Rectal smooth muscle tissue (tissue), 1 donor: ENCODE data around the gene PLET1.

Experiments
- H3K27ac ChIP-seq: one replicate; pipeline ENCODE4 v1.7.0; 2013; ENCODE audit warnings: low read depth, low read length, inconsistent platforms
- H3K27me3 ChIP-seq: one replicate; pipeline ENCODE4 v1.7.0; 2013; ENCODE audit warnings: low read length; ENCODE audit not compliant: control insufficient read depth, insufficient read depth
- H3K36me3 ChIP-seq: one replicate; pipeline ENCODE4 v1.7.0; 2013; ENCODE audit warnings: low read length; ENCODE audit not compliant: control insufficient read depth, insufficient read depth
- H3K4me1 ChIP-seq: one replicate; pipeline ENCODE4 v1.7.0; 2013; ENCODE audit warnings: low read length; ENCODE audit not compliant: control insufficient read depth, insufficient read depth
- H3K4me3 ChIP-seq: one replicate; pipeline ENCODE4 v1.7.0; 2013; ENCODE audit warnings: low read length
- H3K9ac ChIP-seq: one replicate; pipeline ENCODE4 v1.7.0; 2013; ENCODE audit warnings: low read length

PLET1 gene

DNA sequence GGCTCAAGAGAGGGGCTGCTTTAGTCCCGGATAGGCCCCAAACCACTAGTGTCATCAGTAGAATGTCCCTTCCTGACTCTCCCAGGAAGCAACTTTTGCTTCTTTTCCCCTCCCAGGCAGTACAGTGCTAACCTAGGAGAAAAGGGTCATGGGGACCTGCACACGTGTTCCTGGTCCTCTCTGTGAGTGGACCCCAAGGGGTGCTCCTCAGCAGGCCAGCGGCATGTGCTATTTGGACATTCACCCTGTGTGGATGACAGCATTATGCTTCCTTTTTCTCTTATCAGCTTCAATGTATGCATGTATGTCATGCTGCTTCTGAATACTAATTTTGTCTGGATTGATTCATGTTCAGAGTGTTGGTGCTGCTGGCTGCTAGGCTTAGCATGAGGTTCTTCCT is 18.1 kb upstream of the PLET1 start:
- Histone ChIP-seq H3K27ac (no peak overlapping the region), H3K27me3 (no peaks in the 10 kb centered on the region)

GRCh38 chr11:112277941-112278340 is 17.3 kb upstream of the PLET1 start:
- no peaks in the 10 kb centered on the region for H3K36me3 ChIP-seq
- no peak overlapping the region for H3K27ac ChIP-seq
- H3K9ac ChIP-seq = no peak overlapping the region
- H3K27me3 ChIP-seq = no peaks in the 10 kb centered on the region
- no peaks in the 10 kb centered on the region for H3K4me1 ChIP-seq
- H3K4me3 ChIP-seq = no peak overlapping the region

More for the DNA sequence above, 18.1 kb upstream of the PLET1 start:
- Histone ChIP-seq H3K4me3 (no peak overlapping the region), H3K36me3 (no peaks in the 10 kb centered on the region), H3K4me1 (no peaks in the 10 kb centered on the region), H3K9ac (no peak overlapping the region)

DNA sequence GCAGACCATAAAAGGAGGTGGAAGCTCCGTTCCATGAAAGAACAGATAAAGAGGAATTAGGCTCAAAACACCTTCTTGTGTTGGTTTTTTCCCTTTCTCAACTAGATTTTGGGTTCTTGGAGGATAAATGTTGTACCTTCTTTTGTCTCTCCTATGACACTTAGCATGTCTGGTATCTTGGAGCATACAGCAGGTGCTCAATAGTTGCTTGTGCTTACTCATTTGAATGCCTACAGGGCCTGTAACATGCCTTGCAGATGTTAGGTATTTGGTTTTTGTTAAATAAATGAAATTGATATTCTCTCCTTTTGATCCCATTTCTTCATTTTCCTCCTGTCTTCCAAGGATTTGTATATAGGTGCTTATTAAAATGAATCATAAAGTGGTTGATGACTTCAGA is 16.4 kb upstream of the PLET1 start:
- no peak overlapping the region for H3K4me3 ChIP-seq
- no peaks in the 10 kb centered on the region for H3K27me3 ChIP-seq
- no peak overlapping the region for H3K9ac ChIP-seq
- H3K36me3 ChIP-seq = no peaks in the 10 kb centered on the region
- H3K27ac ChIP-seq = no peak overlapping the region
- H3K4me1 ChIP-seq = no peaks in the 10 kb centered on the region

DNA sequence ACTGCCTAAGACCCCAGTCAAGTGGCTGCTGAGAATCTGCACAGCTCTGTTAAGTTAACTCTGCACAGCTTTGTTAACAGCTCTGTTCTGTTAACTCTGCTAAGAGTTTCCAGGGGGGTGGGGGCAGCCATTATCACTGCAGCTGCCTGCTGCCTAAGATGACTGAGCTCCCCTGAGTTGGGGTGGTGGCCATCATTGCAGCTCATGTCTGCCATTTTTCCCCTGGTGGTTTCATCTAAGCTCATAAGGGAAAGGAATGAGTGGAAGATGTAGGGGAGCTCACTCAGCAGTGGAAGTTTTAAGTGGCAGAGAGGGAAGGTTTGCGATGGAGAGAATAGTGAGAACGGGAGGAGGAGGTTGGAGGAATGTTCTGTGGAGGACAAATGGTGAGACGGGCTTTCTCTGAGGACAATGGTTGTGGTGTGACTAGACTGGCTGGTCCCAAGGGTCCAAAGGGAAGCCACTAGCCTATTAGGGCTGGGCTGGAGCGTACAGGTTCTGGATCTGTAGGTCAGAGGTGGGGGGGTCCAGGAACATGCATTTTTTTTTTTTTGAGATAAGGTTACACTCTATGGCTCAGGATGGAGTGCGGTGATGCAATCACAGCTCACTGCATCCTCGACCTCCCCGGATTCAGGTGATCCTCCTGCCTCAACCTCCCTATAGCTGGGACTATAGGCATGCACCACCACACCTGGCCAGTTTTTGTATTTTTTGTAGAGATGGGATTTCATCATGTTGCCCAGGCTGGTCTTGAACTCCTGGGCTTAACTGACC is 13.5 kb upstream of the PLET1 start:
- no peak overlapping the region for H3K27ac ChIP-seq
- no peak overlapping the region for H3K4me3 ChIP-seq
- no peaks in the 10 kb centered on the region for H3K27me3 ChIP-seq
- H3K4me1 ChIP-seq = no peaks in the 10 kb centered on the region
- H3K9ac ChIP-seq = no peak overlapping the region
- no peaks in the 10 kb centered on the region for H3K36me3 ChIP-seq

- Histone ChIP-seq H3K27ac (no peak overlapping the region), H3K4me3 (no peak overlapping the region), H3K27me3 (no peaks in the 10 kb centered on the region), H3K36me3 (no peaks in the 10 kb centered on the region), H3K4me1 (no peaks in the 10 kb centered on the region), H3K9ac (no peak overlapping the region)
Measured at GRCh38 chr11:112273066-112273465, 12.4 kb upstream of the PLET1 start.

GRCh38 chr11:112271242-112271641 is 10.6 kb upstream of the PLET1 start:
- H3K9ac ChIP-seq = no peak overlapping the region
- H3K4me1 ChIP-seq = no peaks in the 10 kb centered on the region
- no peaks in the 10 kb centered on the region for H3K36me3 ChIP-seq
- H3K27me3 ChIP-seq = no peaks in the 10 kb centered on the region
- H3K4me3 ChIP-seq = no peak overlapping the region
- H3K27ac ChIP-seq = no peak overlapping the region

GRCh38 chr11:112270551-112271180 is 10.0 kb upstream of the PLET1 start:
- peak overlapping the region; percentile 26 for H3K4me3 ChIP-seq
- no peaks in the 10 kb centered on the region for H3K36me3 ChIP-seq
- H3K4me1 ChIP-seq = peaks cover 2% of the 10 kb centered on the region
- H3K27ac ChIP-seq = no peak overlapping the region
- H3K27me3 ChIP-seq = no peaks in the 10 kb centered on the region
- H3K9ac ChIP-seq = no peak overlapping the region

- no peak overlapping the region for H3K27ac ChIP-seq
- no peaks in the 10 kb centered on the region for H3K36me3 ChIP-seq
- H3K4me3 ChIP-seq = no peak overlapping the region
- H3K27me3 ChIP-seq = no peaks in the 10 kb centered on the region
- peaks cover 3% of the 10 kb centered on the region for H3K4me1 ChIP-seq
- H3K9ac ChIP-seq = no peak overlapping the region
Measured at GRCh38 chr11:112269139-112269538, 8.5 kb upstream of the PLET1 start.

- Histone ChIP-seq H3K4me3 (no peak overlapping the region), H3K9ac (no peak overlapping the region), H3K27ac (no peak overlapping the region), H3K36me3 (no peaks in the 10 kb centered on the region), H3K27me3 (no peaks in the 10 kb centered on the region), H3K4me1 (peaks cover 3% of the 10 kb centered on the region)
Measured at GRCh38 chr11:112268406-112268805, 7.7 kb upstream of the PLET1 start.

GRCh38 chr11:112267188-112267591 is 6.5 kb upstream of the PLET1 start:
- Histone ChIP-seq H3K4me1 (peaks cover 3% of the 10 kb centered on the region), H3K27me3 (no peaks in the 10 kb centered on the region), H3K9ac (no peak overlapping the region), H3K36me3 (no peaks in the 10 kb centered on the region), H3K4me3 (no peak overlapping the region), H3K27ac (no peak overlapping the region)

GRCh38 chr11:112266410-112266778 is 5.7 kb upstream of the PLET1 start:
- Histone ChIP-seq H3K27ac (peak overlapping the region; percentile 52), H3K9ac (no peak overlapping the region), H3K27me3 (no peaks in the 10 kb centered on the region), H3K4me3 (no peak overlapping the region), H3K36me3 (no peaks in the 10 kb centered on the region), H3K4me1 (peaks cover 3% of the 10 kb centered on the region)

GRCh38 chr11:112265659-112266409 is 5.2 kb upstream of the PLET1 start:
- Histone ChIP-seq H3K27me3 (no peaks in the 10 kb centered on the region), H3K9ac (no peak overlapping the region), H3K36me3 (no peaks in the 10 kb centered on the region), H3K4me1 (peaks cover 3% of the 10 kb centered on the region), H3K27ac (peak overlapping the region; percentile 52), H3K4me3 (no peak overlapping the region)
